Measurements from ENCODE around the gene ARRDC2.

The ARRDC2 gene

DNA sequence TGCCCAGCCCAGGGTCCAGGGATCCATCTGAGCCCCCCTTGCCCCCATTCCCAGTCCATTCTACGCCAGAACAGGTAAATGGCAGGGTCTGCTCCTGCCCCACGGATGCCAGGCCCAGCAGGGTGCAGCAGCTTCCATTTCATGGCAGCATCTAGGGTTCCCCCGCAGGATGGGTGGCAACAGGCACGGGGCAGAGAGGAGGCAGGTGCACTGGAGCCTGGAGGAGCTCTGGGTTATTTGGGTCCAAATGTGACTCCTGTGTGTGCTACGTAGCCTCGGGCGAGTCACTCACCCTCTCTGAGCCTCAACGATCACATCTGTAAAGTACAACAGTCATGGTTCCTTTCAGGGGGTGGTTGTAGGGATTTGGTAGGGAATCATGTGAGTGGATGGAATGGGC, 51.3 kb downstream of the ARRDC2 start:
- no peak for DNase-seq

DNA sequence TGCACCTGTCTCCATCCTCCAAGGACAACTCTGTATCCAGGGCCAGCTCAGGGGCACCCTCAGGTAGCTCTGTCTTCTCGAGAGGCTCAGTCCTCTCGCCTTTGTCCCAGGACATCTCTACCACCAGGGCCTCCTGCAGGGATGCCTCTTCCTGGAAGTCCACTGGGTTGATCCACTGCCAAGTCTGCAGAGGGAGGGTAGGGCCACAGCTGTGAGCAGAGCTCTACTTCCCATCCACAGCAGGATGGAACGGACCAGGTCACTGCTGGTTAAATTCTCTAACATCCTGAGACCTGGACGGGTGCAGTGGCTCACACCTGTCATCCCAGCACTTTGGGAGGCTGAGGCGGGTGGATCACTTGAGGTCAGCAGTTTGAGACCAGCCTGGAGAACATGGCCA, 51.9 kb downstream of the ARRDC2 start:
- no peak for DNase-seq

DNA sequence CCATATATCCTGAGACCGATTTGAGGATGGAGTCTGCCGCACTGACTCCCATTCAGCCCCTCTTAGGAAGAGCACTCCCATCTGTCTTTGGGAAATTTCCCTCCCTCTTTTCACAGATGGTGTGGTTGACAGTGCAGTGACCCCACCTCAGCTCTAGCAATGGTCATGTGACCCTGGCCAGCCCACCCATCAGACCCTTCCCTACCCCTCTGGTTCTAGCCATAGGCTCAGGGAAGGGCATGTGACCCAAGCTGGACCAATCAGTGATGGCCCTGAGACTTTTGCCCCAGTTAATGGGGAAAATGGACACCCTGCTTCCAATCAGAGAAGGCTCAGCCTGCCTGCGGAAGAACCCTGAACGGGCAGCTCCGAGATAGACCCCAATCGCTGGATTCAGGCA, 52.5 kb downstream of the ARRDC2 start:
- DNase-seq: peak; percentile 70

DNA sequence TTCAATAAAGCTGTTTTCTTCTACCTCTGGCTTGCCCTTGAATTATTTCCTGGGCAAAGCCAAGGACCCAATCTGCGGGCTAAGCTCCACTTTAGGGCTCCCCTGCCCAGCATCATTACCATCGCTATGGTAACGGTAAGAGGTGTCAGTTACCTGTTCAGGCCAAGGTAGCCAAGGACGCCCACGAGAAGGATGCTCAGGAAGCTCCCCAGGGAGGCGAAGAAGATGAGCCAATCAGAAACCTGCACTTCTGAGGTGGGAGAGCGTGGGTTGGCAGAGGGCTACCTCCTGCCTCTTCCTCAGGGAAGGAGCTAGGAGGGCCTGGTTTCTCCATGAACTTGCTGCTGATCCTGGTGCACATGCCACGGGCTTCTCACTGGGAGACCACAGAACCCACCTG, 54.1 kb downstream of the ARRDC2 start:
- peak; percentile 30 for DNase-seq

DNA sequence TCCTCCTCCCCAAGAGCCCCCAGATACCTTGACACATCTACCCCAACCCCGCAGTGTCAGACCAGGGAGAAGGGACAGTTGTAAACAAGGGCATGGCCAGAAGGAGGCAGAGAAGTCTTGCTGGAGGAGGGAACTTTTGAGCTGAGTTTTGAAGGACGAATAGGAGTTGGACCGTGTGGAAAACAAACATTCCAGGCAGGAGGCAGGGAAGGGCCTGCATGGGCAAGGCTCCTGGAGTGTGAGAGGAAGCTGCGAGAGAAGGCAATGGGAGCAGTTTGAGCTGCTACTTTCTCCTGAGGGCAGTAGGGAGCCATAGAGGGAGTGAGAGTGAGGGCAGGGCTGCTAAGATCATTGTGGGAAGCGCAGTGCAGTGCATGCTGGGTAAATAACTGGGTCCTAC, 55.5 kb downstream of the ARRDC2 start:
- no peak for DNase-seq
